A549 (cell line): ENCODE data around the gene CHTF18.

Source experiments
- ESRRA ChIP-seq: fragments of 150-350 bp; IDR thresholded peaks from 2 replicates; pipeline ENCODE4 v1.6.1; 2014; ENCODE audit warnings: mild to moderate bottlenecking, low read length, borderline replicate concordance
- FOXS1 ChIP-seq: fragments of 250-450 bp; sonication (Bioruptor Pico); IDR thresholded peaks from 2 replicates; pipeline ENCODE4 v1.5.0; 2020; ENCODE audit warnings: mild to moderate bottlenecking, moderate library complexity
- ZNF302 ChIP-seq: fragments of 250-450 bp; sonication (Bioruptor Pico); IDR thresholded peaks from 2 replicates; pipeline ENCODE4 v1.9.0; 2021; ENCODE audit warnings: inconsistent platforms, mild to moderate bottlenecking, moderate library complexity
- TF ChIP-seq, protein P1 (sequence below): fragments of >200 bp; sonication (Bioruptor Twin); formaldehyde crosslinking; IDR thresholded peaks from 3 replicates; pipeline ENCODE4 v1.5.1; 2016
- TF ChIP-seq, protein P2 (sequence below): fragments of 200-600 bp; sonication (generic); IDR thresholded peaks from 2 replicates; pipeline ENCODE4 v1.6.1; 2016; ENCODE audit warnings: antibody characterized with exemption, mild to moderate bottlenecking, moderate library complexity

DNA sequence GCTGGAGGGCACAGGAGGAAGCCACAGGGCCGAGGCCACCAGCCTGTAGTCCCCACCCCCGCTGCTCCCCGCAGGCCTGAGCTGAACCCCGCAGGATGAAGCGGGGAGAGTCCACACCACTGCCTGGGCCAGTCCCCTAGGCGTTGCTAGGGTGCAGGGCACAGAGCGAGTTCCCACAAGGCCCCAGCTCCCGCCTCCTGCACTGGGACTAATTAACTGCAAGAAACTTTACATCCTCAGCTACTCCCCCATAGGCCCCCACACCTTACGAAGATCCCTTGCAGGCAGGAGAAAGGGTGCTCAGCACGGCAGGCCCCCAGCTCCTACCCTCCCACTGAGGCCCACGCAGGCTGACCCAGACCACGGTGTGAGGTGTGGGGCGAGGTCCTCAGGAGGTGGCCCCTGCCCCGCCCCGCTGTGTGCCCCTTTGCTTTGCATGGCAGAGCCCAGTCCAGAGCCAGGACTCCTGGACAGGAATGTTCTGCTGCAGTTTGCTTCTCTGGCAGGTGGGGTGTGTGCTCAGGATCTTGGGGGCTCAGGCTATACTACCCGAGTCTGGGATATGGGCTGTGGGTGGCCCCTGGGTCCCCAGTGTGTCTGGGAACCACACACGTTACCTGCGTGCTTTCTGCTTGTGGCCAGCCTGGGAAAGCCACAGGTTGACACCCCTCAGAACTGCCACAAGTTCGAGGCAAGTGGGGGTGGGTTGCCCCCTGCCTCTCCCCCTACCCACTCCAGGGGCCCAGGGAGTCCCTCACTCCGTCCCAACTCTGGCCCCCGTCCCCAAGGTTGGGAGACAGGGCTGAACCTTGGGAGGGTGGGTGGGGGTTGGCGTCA, 10.9 kb downstream of the CHTF18 start:
- TF ChIP-seq, protein P1, sequence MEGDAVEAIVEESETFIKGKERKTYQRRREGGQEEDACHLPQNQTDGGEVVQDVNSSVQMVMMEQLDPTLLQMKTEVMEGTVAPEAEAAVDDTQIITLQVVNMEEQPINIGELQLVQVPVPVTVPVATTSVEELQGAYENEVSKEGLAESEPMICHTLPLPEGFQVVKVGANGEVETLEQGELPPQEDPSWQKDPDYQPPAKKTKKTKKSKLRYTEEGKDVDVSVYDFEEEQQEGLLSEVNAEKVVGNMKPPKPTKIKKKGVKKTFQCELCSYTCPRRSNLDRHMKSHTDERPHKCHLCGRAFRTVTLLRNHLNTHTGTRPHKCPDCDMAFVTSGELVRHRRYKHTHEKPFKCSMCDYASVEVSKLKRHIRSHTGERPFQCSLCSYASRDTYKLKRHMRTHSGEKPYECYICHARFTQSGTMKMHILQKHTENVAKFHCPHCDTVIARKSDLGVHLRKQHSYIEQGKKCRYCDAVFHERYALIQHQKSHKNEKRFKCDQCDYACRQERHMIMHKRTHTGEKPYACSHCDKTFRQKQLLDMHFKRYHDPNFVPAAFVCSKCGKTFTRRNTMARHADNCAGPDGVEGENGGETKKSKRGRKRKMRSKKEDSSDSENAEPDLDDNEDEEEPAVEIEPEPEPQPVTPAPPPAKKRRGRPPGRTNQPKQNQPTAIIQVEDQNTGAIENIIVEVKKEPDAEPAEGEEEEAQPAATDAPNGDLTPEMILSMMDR, result no peak
- TF ChIP-seq ZNF302 (CRISPR knock-in tag) (no peak), ESRRA (no peak), FOXS1 (CRISPR knock-in tag) (no peak)
- TF ChIP-seq, protein P2, sequence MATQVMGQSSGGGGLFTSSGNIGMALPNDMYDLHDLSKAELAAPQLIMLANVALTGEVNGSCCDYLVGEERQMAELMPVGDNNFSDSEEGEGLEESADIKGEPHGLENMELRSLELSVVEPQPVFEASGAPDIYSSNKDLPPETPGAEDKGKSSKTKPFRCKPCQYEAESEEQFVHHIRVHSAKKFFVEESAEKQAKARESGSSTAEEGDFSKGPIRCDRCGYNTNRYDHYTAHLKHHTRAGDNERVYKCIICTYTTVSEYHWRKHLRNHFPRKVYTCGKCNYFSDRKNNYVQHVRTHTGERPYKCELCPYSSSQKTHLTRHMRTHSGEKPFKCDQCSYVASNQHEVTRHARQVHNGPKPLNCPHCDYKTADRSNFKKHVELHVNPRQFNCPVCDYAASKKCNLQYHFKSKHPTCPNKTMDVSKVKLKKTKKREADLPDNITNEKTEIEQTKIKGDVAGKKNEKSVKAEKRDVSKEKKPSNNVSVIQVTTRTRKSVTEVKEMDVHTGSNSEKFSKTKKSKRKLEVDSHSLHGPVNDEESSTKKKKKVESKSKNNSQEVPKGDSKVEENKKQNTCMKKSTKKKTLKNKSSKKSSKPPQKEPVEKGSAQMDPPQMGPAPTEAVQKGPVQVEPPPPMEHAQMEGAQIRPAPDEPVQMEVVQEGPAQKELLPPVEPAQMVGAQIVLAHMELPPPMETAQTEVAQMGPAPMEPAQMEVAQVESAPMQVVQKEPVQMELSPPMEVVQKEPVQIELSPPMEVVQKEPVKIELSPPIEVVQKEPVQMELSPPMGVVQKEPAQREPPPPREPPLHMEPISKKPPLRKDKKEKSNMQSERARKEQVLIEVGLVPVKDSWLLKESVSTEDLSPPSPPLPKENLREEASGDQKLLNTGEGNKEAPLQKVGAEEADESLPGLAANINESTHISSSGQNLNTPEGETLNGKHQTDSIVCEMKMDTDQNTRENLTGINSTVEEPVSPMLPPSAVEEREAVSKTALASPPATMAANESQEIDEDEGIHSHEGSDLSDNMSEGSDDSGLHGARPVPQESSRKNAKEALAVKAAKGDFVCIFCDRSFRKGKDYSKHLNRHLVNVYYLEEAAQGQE, result no peak
